Stimulated activated CD8-positive, alpha-beta memory T cell treated with anti-CD3 and anti-CD28 coated beads, Interleukin-2, amount 100 ng/mL, for 48 hours (primary cell): ENCODE data around the gene VPS8.

ENCODE experiments used
- DNase-seq, 2 donors: peaks; one replicate each; pipeline ENCODE4 v3.0.0-alpha.2; 2020; ENCODE audit warnings: low read depth in 2 of 2

VPS8 gene

GRCh38 chr3:185087419-185087818 is 275.5 kb downstream of the VPS8 start:
- DNase-seq = no peak

- no peak for DNase-seq
These were observed 277.4 kb downstream of the VPS8 start for GRCh38 chr3:185089343-185089742.

GRCh38 chr3:185089751-185090150 is 277.8 kb downstream of the VPS8 start:
- DNase-seq = no peak

DNA sequence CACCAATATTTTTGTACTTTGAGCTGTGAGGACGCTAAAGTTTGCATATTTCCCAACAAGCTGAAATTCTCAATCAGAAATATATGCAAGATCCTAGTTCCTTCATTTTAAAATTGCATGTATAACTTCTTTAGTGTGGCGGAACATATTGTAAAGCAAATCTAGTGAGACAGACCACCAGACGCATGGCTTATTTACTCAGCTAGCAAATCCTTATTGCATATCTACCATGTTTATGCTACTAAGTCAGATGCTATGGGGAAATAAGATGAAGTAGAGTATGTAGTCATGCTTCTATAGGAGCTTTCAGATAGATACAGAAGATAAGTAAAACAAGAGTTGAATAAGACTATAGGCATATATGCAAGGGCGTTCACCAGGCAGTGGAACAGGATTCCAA is 278.8 kb downstream of the VPS8 start:
- no peak for DNase-seq

- DNase-seq = no peak
These were observed 281.1 kb downstream of the VPS8 start for GRCh38 chr3:185093116-185093515.

- no peak for DNase-seq
These were observed 282.7 kb downstream of the VPS8 start for GRCh38 chr3:185094697-185095096.
